ENCODE results near the gene ETV3. TPM values are rescaled to one million over a fixed set of nuclear protein-coding genes. Genes with fewer than 3 reads are reported as not detected.

The ETV3 gene
- polyA plus RNA-seq, 1 experiment, result 10.0 TPM

GRCh38 chr1:157115851-157116736 is 22.1 kb downstream of the ETV3 start:
- Histone ChIP-seq H3K27ac (ENCODE audit: low read depth, low read length) (no peak overlapping the region), H3K27me3 (ENCODE audit: control insufficient read depth, insufficient read depth, low read length) (peaks cover 12% of the 10 kb centered on the region), H3K9me3 (ENCODE audit: control insufficient read depth, insufficient read depth, low read length) (no peaks in the 10 kb centered on the region; the same call in 1 of the 2 replicates), H3K4me3 (ENCODE audit: low read depth, low read length) (no peak overlapping the region)
- no peak for DNase-seq (ENCODE audit: low read depth, low spot score)
- CTCF ChIA-PET, result interaction anchor here (5.0 kb wide), 1 partner anchor 26 kb away, joined by 23 read pairs; no protein-coding TSS in a partner anchor
- POLR2A ChIA-PET, result no interaction called here
- TF ChIP-seq, protein P1, sequence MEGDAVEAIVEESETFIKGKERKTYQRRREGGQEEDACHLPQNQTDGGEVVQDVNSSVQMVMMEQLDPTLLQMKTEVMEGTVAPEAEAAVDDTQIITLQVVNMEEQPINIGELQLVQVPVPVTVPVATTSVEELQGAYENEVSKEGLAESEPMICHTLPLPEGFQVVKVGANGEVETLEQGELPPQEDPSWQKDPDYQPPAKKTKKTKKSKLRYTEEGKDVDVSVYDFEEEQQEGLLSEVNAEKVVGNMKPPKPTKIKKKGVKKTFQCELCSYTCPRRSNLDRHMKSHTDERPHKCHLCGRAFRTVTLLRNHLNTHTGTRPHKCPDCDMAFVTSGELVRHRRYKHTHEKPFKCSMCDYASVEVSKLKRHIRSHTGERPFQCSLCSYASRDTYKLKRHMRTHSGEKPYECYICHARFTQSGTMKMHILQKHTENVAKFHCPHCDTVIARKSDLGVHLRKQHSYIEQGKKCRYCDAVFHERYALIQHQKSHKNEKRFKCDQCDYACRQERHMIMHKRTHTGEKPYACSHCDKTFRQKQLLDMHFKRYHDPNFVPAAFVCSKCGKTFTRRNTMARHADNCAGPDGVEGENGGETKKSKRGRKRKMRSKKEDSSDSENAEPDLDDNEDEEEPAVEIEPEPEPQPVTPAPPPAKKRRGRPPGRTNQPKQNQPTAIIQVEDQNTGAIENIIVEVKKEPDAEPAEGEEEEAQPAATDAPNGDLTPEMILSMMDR (IDR thresholded peaks at IDR 0.05; ENCODE audit: low read depth, low read length), result no peak

- POLR2A ChIA-PET, result no interaction called here
- DNase-seq (ENCODE audit: low read depth, low spot score), result no peak
- no peaks in the 10 kb centered on the region; the same call in 1 of the 2 replicates for H3K9me3 ChIP-seq (ENCODE audit: control insufficient read depth, insufficient read depth, low read length)
- no peak overlapping the region for H3K4me3 ChIP-seq (ENCODE audit: low read depth, low read length)
- TF ChIP-seq, protein P1 (IDR thresholded peaks at IDR 0.05; ENCODE audit: low read depth, low read length), result no peak
- H3K27ac ChIP-seq (ENCODE audit: low read depth, low read length), result no peak overlapping the region
- CTCF ChIA-PET, result interaction anchor here (1.0 to 5.0 kb wide), 2 partner anchors 25 to 42 kb away, joined by 3 to 23 read pairs; no protein-coding TSS in a partner anchor
- peaks cover 12% of the 10 kb centered on the region for H3K27me3 ChIP-seq (ENCODE audit: control insufficient read depth, insufficient read depth, low read length)
Observed at GRCh38 chr1:157115429-157115838, 22.8 kb downstream of the ETV3 start.

- H3K27ac ChIP-seq (ENCODE audit: low read depth, low read length), result no peak overlapping the region
- TF ChIP-seq, protein P1 (IDR thresholded peaks at IDR 0.05; ENCODE audit: low read depth, low read length), result no peak
- peaks cover 12% of the 10 kb centered on the region for H3K27me3 ChIP-seq (ENCODE audit: control insufficient read depth, insufficient read depth, low read length)
- no peak for DNase-seq (ENCODE audit: low read depth, low spot score)
- ChIA-PET POLR2A (no interaction called here), CTCF (interaction anchor here (0.6 to 5.0 kb wide), 4 partner anchors 10 to 43 kb away, joined by 3 to 23 read pairs (median 4); no protein-coding TSS in a partner anchor)
- H3K9me3 ChIP-seq (ENCODE audit: control insufficient read depth, insufficient read depth, low read length), result no peaks in the 10 kb centered on the region; the same call in 1 of the 2 replicates
- H3K4me3 ChIP-seq (ENCODE audit: low read depth, low read length), result no peak overlapping the region
Observed at GRCh38 chr1:157114183-157115121, 23.7 kb downstream of the ETV3 start.

DNA sequence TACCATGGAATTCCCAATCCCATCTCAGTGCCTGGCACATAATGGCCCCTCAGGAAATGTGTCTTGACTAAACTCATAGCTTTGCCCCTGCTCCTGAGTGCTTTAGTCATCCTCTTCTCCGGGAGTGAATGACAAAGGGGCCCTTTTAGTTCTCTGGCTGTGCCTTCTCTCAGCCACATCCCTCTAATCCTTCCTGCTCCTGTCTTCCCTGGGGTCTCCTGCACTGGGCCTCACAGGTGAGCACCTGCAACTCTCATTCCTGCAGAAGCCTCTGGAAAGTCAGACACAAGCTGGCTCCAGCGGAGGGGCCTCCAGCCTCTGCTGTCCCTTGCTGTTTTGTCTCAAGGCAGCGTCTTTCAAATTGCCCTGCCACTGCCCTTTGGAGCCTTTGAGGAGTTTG is 24.6 kb downstream of the ETV3 start:
- Histone ChIP-seq H3K9me3 (ENCODE audit: control insufficient read depth, insufficient read depth, low read length) (no peaks in the 10 kb centered on the region; the same call in 1 of the 2 replicates), H3K27ac (ENCODE audit: low read depth, low read length) (no peak overlapping the region), H3K4me3 (ENCODE audit: low read depth, low read length) (no peak overlapping the region), H3K27me3 (ENCODE audit: control insufficient read depth, insufficient read depth, low read length) (peaks cover 12% of the 10 kb centered on the region)
- CTCF ChIA-PET, result interaction anchor here (0.7 to 5.0 kb wide), 2 partner anchors 23 to 40 kb away, joined by 4 to 23 read pairs; no protein-coding TSS in a partner anchor
- POLR2A ChIA-PET, result no interaction called here
- TF ChIP-seq, protein P1 (IDR thresholded peaks at IDR 0.05; ENCODE audit: low read depth, low read length), result no peak
- no peak for DNase-seq (ENCODE audit: low read depth, low spot score)
